SIG-M5 treated with dmso at 0.1 percent for 504 hours (cell line): Measurements from ENCODE around the gene MAGI3.
A peak's percentile ranks its signal among the peaks of the same experiment; 100 is the strongest.
"Not testable (repeated sequence)": the region's sequence is repeated elsewhere in the genome, so short reads cannot be mapped to it uniquely, and the experiment has no call there.

ENCODE experiments used
- DNase-seq: peaks from one replicate; lab custom pipeline; 2025; ENCODE audit not compliant: unreplicated experiment; lab: John Stamatoyannopoulos, UW

Gene MAGI3

GRCh38 chr1:113508364-113509164 lies 118.2 kb downstream of the MAGI3 start:
- DNase-seq = no peak

- DNase-seq = not testable (repeated sequence)
Measured at GRCh38 chr1:113509766-113510165, 119.5 kb downstream of the MAGI3 start.

- no peak for DNase-seq
Measured at GRCh38 chr1:113511269-113511668, 121.0 kb downstream of the MAGI3 start.

- peak; percentile 56 for DNase-seq
Measured at GRCh38 chr1:113515498-113515897, 125.2 kb downstream of the MAGI3 start.

DNA sequence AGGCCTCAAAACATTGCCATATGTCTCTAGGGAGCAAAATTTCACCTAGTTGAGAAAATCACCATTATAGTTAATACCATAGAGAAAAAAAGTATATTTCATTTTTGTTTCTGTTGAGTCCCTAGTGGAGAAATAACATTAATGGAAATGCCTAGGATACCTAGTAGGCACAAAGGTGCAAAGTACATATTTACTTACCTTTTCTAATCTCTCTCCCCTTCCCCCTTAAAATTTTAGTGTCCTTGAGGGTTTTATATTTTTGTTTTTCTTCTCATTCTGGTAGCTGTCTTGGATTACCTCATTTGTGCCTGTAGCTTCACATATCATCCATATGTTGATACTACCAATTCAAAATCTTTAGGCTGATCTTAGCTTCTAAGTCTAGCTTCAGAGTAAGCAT lies 127.0 kb downstream of the MAGI3 start:
- DNase-seq = no peak

GRCh38 chr1:113517983-113518382 lies 127.7 kb downstream of the MAGI3 start:
- DNase-seq = no peak

DNA sequence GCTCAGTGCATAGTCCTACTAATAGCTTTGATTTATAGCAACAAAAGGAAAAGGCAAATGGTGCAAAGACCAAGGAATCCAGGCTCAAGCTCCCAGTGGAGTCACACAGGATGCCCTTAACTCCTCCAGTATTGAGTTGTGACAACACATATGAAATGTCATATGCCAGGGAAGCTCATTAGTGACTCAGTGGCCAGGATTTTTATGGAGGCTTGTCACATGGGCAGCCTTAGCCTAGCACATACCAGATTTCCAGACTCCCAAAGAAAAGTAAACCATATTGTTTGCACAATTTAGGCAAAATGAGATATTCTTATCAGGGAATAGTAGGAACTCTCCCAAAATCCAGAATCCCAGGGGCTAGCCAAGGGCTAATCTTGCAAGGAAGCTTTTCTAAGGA lies 129.2 kb downstream of the MAGI3 start:
- no peak for DNase-seq

DNA sequence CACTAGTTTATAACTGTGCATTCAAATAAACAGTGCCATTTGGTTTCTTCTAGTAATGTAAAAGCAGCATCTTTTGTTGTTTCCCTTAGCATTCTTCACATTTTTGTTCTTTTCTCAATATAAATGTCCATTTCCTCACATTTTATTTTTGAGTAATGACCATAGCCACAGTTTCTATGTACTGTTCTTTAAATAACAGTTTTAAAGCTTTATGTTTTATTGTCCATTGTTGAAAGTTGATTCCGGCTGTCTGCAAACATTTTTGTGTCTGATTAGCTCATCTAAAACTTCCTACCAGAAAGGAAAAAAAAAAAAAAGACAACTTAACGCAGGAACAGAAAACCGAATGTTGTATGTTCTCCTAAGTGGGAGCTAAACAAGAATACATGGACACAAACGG lies 139.7 kb downstream of the MAGI3 start:
- DNase-seq = no peak

DNA sequence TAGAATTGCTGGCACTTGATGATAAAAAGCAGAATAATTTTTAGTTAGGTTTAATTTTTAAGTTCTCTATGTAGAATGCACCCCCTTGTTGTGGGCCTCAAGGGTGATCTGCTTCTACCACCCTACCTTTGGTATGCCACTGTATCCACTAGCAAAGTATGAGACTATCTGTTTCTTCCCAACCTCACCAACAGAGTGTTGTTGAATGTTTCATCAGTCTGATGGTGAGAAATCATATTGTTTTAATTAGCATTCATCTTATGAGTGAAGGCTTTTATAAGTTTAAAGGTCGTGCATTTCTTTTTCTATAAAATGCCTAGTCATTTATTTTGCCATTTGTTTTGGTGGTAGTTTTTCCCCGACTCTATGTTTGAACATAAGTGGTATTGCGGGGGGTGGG lies 141.0 kb downstream of the MAGI3 start:
- DNase-seq = no peak

DNA sequence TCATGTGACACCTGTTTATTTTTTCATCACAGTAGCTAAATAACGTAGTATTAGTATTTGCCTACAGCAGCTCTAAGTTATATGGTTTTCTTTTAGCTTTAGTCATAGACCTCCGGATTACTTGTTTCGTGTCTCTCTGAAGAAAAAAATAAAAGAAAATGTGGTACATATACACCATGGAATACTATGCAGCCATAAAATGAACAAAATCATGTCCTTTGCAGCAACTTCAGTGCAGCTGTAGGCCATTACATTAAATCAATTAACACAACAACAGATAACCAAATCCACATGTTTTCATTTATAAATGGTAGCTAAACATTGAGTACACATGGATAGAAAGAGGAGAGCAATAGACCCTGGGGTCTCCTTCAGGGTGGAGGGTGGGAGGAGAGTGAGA lies 142.7 kb downstream of the MAGI3 start:
- DNase-seq = no peak

- DNase-seq = no peak
Measured at GRCh38 chr1:113534130-113534817, 144.0 kb downstream of the MAGI3 start.

DNA sequence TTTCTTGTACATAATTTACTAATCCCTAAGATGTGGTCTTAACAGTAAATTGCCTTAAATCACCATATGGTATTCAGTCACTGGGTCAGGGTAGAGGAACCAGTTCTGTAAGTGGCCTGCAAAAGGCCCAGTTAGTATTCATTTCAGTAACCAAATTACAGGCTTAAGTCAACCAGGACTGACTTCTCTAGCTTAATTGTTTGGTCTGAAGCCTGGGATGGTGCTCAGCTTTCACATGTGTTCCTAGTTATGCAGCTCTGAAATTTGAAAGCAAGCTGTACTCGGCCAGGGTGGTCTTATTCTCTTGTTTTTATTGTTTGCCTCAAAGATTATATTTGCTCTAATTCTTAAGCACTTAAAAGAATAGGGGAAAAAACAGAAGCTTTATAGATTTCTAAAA lies 144.6 kb downstream of the MAGI3 start:
- no peak for DNase-seq

- DNase-seq = no peak
Measured at GRCh38 chr1:113536182-113536780, 146.0 kb downstream of the MAGI3 start.

DNA sequence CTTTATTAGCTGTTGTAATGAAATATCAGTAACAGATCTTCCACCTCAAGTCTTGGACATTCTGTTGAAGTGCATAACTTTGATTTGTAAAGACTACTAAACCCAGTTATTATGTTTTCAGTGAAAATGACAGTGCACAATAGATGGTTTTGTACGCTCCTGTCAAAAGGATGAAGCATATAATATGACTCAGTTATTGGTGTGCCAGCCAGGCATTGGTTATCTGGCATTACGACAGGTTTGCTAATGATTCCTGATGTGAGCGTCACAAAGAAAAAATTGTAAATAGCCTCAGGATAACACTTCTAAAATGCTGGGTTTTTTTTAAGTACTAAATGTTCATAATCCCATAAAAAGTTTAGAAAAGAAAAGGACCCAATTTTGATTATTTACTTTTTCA lies 147.9 kb downstream of the MAGI3 start:
- no peak for DNase-seq

DNA sequence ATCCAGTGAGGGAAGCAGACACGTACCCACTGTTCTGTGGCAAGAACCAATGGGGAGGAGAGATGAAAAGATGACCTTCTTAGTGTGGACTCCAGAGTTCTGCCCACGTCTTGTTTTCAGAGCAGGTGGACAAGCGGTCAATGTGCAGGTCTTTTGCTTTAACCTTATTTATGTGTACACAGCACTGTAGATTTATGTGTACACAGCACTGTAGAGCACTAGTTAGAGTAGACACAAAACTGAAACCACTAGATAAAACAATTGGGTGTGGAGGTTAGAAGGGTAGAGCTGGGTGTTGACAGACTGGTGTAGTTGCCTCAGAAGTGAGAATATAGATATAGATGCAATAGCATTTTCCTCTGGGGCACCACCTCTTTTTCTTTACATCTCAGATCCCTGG lies 150.0 kb downstream of the MAGI3 start:
- DNase-seq = peak; percentile 9

- no peak for DNase-seq
Measured at GRCh38 chr1:113541106-113541505, 150.8 kb downstream of the MAGI3 start.

DNA sequence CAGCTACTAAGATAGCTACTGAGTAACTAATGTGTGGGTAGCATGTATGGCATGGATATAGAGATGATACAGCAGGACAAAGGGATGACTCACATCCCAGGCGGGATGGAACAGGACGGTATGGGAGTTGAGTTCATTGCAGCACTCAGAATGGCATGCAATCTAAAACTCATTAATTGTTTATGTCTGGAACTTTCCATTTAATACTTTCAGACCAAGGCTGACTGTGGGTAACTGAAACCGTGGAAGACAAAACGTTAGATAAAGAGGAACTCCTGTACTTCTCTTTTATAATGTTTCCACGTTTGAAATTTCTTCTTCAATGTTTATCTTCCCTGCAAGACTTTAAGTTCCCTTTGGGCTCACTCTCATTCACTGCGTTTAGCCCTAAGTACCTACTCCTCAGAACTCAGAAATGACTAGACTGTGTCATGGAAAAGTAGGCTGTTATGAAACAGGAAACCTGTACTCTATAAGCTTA lies 151.9 kb downstream of the MAGI3 start:
- DNase-seq = no peak

DNA sequence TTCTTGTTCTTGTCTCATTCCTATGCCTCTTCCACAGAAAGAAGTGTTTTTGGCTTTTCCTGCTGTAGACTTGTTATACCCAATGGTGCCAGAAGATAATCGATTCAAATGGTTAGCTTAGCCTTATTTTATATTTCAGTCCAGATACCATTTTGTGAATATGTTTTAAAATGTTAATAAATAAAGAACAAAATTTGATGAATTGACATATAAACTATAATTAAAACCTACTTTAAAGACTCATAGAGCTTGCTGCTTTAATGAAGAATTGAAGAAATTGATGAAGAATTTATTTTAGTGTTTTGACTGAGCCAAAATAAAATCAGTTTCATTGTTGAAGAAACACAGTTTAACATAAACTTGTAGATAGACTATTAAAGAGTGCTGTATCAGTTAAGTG lies 152.8 kb downstream of the MAGI3 start:
- DNase-seq = no peak

GRCh38 chr1:113545210-113545609 lies 154.9 kb downstream of the MAGI3 start:
- DNase-seq = no peak

- DNase-seq = no peak
Measured at GRCh38 chr1:113545626-113546025, 155.3 kb downstream of the MAGI3 start.

- DNase-seq = no peak
Measured at GRCh38 chr1:113551728-113552127, 161.4 kb downstream of the MAGI3 start.

DNA sequence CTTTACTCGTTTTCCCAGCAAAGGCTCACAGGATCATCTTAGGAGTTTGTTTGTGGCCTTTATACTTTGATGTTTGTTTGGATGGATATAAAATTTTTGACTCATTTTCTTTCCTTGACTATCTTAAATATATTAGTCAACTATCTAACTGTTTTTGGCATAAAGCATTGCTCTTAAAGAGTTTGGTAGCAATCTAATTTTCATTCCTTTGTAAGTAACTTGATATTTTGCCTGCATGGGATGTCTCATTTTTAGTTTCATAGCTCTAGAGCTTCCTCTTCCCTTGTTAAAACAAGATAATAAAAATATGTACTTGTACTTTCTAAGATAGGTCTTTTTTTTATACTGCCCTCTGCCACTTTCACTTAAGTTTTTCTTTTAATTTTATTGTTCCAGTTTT lies 161.9 kb downstream of the MAGI3 start:
- DNase-seq = no peak
